GM19240 (cell line): ENCODE measurements around the gene UST.

ENCODE experiments used
- DNase-seq: peaks from one replicate; pipeline ENCODE4 v3.0.0; 2011; ENCODE audit warnings: low spot score; ENCODE audit not compliant: insufficient read length

The UST gene

DNA sequence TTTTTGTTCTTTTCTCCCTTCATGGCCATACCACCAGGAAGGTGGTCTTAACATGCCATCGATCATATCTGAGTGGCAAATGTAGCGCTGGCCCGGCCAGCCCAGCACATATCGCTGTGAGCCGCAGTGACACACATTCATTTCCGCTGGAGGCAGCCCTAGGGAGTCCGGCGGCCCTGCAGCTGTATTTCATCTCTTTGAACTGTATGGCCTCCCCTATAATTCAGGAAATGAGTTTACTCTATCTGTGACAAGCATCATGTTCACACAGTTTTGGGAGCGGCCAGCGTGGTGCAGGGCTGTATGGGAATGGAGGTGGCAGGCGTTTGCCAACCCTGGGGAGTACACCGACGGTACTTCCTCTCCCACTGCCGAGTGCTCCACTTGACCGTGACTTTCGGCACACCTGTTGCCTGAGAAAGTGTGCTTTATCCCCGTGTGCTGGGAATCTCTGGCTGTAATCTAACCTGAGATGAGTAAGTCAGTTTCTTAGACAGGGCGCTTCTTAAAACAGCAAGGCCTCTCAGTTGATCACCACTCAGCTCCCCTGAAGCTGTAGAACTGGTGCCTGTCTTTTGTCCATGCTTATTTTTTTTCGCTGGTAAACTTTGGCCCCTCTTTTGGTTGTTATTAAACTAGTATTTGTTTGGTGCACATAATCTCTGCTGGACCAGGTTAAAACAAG is 313.6 kb downstream of the UST start:
- no peak for DNase-seq

DNA sequence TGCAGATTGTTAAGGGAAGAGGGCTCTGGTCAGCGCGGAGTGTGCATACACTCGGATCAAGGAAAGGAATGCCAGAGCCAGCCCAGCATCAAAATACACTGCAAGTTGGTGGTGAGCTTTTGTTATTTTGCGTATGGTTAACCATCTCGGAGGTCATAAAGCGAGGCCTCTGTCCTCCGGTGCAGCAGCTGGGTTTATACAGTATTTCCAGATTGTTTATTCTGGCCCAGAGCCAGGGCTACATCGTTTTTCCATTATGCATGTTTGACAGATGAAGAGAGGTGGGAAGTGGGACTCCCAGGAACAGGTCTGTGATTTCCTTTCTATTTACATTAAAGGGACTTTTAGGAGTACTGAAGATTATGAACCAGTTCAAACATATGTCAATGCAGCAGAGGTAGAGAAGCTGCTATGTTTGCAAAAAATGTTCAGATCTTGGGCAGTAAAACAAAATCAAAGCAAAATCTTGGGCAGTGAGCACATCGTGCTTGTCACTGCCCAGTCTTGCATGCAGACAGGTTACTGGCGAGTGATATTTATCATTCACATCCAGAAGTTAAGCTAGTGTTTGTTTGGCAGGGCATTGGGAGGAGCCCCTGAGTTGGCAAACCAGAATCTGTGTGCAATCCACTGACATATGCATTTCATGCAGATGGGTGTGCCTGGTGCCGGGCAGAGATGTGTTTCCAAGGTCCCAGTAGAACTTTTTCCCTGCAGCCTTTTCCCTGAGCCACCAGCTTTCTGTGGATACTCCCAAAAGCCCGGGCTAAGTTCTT is 314.3 kb downstream of the UST start:
- no peak for DNase-seq

DNA sequence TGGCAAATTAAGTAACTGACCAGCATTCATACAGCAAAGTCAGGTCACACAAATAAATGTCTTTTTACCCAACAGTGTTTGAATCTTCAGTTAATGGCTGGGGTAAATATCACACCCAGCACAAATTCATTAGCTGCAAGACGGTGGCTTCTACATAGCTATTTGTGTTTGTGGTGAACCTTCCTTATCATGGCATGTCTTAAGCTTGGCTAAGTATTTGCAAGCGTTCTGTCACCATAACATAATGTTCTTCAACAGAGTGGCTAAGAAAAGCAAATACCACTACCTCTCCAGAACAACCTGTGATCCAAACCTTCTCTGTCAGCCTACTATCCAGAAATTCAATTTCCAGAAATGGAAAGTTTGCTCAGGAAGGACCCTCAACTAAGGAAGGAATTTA is 315.1 kb downstream of the UST start:
- no peak for DNase-seq

DNA sequence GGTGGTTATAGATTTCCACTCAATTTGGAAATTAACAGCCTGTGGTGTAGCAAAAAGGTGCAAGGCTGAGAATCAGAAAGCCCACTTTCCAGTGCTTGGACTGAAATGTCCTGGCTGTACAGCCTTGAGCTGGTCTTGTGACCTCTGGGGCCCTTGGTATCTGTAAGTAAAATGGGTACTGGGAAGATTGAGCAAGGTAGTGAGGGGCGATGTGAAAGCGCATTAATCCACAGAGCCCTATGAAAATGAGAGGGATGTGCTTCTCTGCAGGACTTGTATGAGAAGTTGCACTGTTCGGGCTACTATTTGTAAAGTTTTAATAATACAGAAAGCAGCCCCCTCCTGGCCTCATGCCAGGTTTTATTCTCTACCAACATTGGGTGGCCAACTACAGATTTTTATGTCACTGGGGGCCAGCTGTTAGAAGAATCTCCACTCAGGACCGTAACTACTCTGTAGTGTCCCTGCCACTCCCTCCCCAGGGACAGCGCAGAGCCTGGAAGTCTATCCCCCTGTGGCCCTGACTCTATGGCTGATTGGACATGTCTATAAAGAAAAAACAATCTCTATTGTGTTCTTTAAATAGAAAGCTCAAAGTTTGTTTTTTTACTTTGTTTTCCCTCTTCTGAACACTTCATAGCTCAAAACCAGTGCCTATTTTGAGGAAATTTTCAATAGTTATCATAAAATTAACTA is 316.0 kb downstream of the UST start:
- no peak for DNase-seq

DNA sequence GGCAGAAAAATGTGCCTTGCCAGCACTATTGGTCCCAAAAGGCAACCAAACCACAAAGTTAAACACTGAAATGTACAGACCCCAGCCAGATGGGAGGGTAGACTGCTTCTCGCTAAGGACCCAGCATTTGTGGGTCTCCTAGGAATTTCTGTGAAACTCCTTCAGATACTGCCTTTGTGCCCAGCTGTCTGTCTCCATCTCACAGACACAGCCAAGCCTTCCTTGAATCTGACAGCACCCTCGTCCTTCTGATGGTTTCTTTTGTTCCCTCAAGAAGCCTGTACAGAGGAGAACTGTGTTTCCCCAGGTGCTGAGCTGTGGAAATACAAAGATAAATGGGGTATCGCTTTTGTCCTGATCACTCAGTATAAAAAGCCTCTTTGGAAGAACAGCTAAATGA is 316.6 kb downstream of the UST start:
- no peak for DNase-seq

DNA sequence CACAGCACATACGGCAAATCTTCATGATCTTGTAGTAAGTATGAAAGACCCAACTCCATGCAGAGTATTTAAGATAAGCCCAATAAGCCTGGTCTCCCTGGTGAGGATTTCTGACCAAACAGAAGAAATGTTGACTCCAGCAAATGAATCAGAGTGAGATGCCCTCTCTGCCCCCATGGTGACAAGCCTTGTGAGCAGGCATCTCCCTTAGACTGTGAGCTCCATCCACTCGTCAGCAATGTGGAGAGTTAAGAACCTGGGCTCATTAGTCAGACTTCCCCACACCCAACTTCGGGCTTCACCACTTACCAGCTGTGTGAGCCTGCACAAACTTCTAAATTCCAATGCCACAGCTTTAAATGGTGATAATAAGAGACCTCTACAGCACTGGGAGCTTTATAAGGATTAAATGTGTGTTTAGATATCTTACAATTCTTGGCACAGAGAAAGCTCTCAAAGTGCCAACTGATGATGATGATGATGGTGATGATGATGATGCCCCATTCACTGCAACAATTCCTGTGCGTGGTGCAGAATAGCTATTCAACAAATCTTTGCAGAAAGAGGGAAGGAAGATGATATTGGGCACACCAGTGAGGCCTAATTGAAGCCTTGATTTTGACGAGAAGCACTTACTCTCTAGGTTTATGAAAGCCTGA is 317.3 kb downstream of the UST start:
- no peak for DNase-seq

DNA sequence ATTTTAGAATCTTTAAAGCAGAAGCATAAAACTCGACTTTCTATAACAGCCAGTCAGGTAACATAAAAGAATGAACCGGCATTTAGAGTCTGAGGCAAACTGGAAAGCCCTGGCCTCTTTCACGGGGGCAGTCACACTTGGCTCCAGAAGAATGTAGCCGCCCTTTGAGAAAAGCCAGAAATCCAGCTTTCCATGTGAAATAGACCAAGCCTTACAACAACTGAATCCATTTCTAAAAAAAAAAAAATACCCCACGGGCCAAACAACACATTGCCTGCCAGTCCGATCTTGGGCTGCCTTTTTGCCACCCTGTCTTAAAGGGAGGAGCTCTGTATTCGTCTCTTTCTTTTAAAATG is 317.8 kb downstream of the UST start:
- DNase-seq, result no peak

DNA sequence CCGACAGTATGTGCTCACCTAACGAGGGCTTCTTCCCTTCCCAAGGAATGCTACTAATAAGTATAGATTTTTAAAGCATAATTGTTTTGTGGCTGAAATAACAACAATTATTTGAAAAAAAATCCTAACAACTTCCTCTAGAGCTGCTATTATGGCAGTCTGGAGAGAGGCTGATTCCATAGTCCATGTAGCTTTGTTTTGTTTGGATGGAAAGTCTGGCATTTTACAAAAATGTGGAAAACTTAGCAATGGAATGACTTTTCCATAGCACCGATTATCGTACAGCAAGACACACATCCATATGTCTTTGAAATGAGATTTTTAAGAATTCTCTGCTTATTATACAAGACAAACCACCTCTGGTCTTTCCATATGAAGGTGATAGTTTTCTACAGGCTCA is 318.3 kb downstream of the UST start:
- no peak for DNase-seq

DNA sequence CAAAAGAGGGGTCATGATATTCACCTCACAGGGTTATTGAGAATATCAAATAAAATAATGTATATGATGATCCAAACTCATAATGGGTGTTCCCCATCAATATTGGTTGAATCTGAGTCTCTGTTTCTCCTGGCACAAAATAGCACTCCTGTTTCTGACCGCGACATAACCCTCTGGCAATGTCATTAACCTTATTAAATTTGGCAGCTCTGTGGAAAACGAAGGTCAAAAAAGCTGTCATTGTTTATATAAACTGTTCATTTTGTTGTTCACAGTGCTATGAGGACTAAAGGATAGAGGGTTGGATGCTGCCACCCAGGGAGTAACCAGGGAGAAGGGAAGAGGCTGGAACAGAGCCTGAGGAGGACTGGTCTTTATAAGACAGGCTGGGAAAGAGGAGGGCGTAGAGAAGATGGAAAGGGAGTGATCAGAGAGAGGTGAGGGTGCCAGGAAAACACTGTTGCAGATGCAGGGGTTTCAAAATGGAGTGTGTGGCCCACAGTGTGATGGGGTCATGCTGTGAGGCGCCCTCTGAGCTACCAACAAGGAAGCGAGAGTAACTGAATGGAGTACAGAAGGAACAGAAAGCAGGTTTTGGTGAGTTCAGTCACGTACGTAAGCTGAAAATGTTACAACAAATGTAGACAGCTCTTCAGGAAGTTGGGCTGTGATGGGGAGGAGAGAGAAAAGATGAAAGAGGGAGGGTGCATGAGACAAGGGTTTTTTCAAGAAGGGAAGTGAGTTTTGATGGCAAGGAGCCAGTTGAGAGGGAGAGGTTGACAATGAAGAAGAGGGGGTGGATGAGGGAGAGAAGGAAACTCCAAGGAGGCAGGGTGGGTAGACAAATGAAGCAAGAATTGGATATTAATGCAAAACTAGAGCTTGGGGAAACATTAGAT is 319.1 kb downstream of the UST start:
- no peak for DNase-seq

DNA sequence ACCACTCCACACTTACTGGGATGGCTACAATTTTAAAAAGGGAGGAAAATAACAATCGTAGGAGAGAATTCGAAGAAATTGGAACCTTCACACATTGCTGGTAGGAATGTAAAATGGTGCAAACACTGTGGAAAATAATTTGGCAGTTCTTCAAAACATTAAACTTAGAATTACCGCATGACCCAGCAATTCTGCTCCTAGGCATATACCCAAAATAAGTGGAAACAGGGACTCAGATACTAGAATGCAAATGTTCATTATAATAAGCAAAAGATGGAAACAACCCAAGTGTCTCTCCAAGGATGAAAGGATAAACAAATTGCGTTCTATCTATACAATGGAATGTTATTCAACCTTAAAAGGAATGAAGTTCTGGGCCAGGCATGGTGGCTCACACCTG is 325.2 kb downstream of the UST start:
- DNase-seq, result no peak

DNA sequence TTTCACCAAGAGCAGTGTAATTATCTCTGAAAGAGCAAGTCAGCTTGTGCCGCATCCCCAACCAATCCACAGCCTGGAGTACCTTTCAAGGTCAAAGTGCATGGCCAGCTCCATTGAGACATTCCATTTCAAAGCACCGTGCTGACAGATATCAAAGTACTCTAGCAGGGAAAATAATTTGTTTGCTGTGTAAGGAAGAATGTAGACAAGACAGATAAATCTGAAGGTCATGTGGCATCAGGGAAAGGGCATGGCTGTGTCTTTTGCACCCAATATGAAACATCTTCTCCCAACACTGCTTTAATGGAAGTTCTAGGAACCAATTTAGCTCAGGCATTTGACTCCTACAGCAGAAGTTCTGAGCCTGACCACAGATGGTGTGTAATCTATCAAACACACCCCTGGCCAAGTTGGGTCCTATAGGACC is 328.0 kb downstream of the UST start:
- DNase-seq, result no peak

DNA sequence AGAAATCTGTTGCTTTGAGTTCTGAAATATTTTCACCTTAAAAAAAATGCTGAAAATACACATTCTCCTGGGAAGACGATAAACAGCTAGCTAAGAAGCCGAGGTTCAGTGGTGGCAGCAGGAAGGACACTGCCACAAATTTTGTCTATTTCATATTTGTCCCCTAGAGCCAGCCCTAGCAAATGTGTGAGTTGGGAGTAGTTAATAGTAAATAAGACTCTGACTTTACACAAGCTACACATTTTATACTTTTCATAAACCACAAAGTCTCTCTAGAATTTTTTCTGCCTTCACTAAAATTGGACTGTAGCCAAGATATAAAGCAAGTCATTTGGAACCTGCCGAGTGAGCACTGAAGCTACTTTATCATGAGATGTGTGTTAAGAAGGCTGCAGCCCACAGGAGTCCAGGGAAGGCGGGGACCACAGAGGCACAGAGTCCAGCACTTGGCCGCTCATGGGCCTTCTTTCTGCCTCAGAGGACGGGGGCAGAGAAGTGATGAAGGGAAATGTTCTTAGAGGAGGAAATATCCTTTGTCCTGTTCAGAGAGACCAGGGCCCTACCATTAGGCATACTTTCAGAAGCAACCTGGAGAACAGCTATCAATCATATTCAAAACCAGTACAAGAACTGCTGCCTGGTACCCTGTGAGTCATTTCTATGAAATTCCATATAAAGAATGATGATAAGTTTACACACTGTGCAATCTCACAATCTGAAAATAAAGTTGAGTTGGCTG is 329.0 kb downstream of the UST start:
- no peak for DNase-seq

DNA sequence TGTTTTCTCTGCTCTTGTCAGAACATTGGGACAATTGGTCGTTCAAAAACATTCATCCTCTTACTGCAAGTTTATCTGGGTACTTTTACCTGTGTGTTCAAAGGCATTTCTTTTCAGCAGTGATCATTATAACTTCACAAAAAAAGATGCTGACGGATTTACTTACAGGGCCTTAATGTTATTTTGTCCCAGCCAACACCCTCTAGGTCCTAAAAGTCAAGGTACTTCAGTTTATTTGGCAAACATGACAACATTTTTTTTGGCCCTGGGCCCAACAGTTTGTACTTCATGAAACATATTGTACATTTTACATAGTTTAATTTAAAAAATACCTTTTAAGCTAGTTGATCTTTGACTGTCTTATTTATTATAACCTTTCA is 329.5 kb downstream of the UST start:
- DNase-seq, result no peak

DNA sequence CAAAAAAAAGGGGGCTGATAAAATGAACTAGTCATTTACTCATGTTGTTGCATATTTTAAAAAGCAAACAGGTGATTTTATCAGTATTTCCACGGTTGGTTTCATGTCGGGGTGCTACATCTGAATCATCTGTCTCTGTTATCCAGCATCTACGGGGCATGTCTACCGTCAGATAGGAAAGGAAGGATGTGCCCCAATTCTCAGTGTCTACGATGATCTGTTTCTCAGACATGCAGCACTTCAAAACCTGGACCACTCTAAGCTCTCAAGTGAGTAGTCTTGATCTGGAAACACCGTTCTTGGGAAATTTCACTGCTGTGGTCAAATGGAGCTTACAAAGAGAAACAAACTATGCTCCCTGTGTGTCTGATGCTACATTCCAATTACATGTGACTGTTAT is 330.4 kb downstream of the UST start:
- DNase-seq, result no peak

DNA sequence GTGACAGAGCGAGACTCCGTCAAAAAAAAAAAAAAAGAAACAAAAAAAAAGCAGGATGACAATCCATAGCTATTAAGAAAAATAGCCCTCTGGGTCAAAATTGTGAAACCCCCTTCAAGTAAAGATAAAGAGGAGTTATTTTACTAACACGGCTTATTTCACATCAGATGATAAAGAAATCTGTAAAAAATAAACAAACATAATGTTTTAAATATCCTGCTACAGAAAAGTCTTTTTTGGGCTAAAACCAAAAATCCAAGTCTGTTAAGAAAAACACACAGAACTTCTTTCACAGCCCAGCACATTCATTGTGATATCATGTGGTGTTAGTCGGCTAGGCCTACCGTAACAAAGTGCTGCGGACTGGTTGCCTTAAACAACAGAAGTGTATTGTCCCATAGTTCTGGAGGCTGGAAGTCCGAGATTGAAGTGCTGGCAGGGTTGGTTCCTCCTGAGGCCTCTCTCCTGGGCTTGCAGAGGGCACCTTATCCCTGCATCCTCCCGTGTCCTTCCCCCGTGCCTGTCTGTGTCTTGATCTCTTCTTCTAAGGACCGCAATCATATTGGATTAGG is 331.5 kb downstream of the UST start:
- DNase-seq, result no peak

DNA sequence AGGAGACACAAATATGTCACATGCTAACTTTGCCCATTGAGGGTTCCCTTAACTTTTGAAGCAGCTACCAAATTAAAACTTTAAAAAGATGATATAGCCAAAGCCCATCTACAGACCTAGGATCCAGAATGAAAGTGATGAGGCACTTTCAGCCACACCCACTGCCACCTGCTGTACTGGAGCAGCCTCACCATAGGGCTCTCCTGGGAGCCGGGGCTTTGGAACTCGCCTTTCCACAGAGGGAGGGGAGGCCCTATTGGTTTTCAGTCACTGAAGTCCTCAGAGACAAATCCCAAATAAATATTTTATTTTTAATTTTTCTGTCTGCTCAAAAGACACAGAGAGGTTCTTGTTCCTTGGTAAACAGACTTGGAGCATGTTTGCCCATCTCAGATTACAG is 332.6 kb downstream of the UST start:
- no peak for DNase-seq

DNA sequence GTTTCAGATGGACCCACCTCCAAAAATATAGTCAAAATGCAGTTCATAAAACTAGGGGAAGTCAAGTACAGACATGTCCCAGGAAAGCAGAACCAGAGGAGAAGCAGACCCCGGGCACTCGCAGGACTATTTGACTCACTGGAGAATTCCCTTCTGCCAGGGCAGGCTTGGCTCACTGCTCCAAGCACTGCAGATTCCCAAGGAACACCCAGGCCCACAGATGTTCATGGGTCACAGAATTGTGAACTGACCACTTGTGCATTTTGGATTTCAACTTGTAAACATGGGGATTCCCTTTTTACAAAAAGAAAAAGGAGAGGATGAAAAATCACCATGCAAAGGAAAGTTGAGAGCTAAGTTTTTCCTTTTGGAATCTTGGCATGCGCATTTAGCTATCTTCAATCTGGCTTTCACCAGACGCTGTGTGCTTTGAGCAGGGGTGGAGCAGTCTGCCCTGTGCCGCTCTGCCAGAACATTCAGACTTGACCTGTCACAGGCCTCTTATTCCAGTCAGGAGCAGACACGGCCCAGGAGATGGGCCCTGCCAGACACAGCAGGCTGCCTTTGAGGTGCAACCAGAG is 333.2 kb downstream of the UST start:
- no peak for DNase-seq

DNA sequence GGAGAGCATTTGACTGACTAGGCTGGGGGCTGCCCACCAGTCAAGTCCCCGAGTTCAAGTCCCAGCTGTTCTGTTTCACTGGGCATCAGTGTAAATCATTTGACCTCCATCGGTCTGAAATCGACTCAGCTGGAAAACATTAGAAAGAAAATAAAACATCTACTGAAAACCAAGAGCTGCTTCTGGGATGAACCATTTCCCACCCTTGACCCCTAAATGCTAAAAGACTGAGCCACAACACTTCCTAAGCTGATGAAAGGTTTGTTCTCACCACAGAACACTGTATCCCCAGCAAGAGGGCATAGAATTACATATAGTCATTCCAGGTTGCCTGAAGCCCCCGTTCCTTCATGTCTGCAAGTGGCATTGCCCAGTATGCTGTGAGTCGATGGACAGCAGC is 333.7 kb downstream of the UST start:
- no peak for DNase-seq

DNA sequence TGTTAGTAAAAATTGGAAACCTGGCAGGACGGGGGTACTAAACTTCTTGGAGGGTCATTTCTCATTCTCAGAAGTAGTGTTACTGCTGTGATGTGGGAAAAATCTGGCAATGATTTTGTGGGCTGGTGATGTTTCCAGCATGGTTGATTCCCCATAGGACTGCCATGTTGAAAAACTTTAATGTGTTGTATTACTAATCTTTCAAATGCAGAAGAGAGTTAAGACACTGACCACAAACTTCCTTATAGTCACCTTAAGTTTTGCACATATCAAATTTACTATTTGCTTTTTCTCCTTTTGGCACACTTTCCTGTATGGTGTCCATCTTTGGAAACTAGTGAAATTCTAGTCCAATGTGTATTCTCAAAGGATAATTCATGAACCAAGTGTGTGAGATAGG is 334.5 kb downstream of the UST start:
- no peak for DNase-seq

DNA sequence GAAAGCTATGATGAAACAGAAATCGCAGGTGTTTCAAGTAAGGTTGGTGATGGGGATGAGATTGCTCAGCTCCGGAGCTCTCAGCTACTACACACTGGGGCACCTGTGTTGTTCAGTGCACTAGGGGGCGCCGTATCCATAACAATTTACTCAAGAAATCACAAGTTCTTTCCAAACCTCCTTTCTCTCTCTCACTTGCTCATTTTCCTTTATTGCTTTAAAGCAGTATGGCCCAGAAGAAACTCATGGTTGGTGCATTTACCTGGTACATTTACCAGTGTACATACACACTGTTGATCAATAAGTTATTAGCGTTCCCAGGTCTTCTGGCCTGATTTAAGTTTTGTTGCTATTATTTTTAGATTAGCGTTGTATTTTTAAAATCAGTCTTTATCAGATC is 335.5 kb downstream of the UST start:
- DNase-seq, result peak; percentile 62
